HT-29 (cell line): Measurements from ENCODE around the gene SUFU. TPM values are rescaled to one million over a fixed set of nuclear protein-coding genes. Genes with fewer than 3 reads are reported as not detected.

Experiments
- DNase-seq: peaks from one replicate; pipeline ENCODE4 v3.0.0-alpha.2; 2015; ENCODE audit warnings: low spot score
- total RNA-seq: library from RNA; depleted of rRNA; stranded (reverse); fragments of >200 nt; shearing (Covaris generic); gene quantifications from 2 replicates; pipeline ENCODE4 v1.2.3, GENCODE V29; 2014

SUFU gene
- total RNA-seq, 1 experiment from 2014 or later: 2.0 TPM

DNA sequence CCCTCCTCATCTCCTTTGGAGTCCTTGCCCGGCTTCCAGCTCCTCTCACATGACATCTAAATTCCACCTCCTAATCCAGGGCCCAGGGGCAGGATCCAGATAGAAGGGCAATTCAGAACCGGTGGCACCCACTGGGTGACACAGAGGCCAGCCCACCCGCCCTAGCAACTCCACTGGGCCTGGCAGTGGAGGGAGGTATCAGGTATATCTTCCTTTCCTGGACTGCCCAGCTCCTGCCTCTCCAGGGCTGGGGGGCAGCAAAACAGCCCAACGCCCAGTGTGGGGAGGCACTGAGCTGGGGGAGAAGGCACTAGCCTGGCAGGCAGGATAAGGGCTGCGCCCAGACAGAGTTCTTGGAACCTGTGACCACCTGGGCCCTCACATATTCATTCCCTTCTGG, 130.1 kb downstream of the SUFU start:
- DNase-seq: no peak

DNA sequence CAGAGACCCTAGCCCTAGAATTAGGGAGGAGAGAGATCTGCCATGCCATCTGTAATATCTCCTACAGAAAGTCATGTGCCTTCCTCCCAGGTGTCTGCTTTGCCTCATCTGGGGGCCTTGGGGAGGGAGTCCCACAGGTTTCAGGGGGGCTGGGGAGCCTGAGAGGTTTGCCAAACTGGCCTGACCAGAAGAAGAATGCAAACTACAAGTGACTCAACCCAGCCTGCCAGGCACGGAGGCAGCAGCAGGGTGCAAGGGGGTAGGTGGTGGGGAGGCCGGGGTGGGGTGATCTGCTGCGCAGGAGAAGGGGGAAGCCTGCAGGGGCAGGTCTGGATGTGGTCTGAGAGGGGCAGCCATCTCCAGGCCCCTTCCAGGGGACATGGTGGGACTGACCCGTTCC, 130.9 kb downstream of the SUFU start:
- no peak for DNase-seq

DNA sequence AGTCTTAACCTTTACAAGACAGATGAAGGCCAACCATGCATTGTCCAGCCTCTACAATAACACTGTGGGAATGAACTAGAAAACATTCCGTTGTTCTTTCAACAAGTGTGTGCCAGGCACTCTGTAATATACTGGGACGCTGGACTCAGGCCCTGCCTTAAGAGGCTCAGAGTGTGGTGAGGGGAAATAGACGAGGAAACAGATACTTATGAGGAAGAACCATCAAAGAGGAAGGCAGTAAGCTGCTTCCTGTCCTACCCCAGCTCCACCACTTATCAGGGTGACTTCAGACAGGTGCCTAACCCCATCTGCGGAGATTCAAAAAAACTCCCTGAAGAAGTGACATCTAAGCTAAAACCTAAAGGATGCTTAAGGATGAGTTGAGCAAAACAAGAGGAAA, 131.6 kb downstream of the SUFU start:
- DNase-seq: no peak

DNA sequence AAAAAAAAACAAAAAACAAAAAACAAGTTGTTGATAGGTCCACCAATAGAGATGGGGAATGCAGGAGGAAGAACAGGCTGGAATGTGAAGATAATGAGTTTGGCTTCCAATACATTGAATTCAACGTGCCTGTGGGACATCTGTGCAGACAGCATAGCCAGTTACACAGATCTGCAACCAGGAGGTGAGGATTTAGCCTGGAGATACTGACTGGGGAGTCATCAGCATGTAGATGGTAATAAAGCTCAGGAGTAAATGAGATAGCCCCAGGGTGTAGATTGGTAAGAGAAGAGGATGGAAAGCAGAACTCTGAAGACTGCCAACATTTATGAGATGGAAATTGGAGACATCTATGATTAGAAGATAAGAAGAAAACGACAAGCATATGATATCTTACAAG, 135.8 kb downstream of the SUFU start:
- no peak for DNase-seq

DNA sequence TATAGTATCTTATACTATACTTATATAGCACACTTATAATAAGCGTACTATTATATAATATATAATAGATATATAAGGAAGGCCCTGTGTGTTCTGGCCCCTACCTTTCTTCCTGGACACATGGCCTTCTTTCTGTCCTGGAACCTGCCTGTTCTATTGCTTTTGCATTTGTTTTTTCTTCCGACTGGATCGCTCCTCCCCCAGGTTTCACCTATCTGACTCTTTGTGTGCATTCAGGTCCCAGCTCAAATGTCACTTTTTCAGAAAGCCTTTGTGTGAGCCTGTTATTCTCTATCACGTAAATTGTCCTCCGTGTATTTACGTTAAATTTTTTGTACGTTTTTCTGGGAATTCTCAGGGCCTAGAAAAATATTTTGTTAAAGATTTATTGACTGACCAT, 137.6 kb downstream of the SUFU start:
- DNase-seq: no peak

DNA sequence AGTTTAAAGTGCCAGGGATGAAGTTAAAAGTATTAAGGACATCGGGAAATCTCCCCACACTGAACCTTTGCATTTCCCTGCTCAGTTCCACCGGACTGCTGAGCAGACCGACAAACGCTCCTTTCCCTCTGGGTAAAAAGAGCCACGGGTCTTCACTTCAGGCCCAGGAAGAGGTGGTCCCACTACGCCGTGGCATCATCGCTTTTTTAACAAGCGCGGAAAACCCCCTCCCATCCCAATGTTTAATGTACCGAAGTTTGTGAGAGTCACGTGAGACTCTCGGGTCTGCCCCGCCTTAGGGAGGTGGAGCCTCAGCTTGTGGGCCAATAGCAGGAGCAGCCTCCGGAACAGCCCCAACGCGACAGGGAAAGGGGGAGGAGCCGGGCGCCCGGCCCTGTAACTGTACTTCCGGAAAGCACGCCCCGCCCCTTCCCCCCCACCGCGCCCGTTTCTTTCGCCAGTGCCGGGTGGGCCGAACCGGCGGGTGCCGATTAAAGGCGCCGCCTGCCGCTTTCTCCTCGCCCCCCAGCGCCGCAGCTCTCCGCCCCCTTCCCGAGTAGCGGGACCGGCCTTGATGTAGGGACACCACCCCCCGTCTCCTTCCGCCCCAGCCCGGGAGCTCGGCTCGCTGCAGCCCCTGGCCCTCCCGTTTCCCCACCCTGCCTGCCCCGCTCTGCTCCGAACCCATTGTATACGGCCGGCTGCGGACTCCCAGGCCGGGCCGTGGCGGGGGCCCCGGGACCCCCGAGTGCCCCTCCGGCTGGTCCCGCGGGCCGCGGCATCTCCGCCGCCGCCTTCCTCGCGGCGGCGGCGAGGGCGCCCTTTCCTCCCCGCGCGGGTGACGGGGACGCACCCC, 138.3 kb downstream of the SUFU start:
- peak; percentile 95 for DNase-seq

DNA sequence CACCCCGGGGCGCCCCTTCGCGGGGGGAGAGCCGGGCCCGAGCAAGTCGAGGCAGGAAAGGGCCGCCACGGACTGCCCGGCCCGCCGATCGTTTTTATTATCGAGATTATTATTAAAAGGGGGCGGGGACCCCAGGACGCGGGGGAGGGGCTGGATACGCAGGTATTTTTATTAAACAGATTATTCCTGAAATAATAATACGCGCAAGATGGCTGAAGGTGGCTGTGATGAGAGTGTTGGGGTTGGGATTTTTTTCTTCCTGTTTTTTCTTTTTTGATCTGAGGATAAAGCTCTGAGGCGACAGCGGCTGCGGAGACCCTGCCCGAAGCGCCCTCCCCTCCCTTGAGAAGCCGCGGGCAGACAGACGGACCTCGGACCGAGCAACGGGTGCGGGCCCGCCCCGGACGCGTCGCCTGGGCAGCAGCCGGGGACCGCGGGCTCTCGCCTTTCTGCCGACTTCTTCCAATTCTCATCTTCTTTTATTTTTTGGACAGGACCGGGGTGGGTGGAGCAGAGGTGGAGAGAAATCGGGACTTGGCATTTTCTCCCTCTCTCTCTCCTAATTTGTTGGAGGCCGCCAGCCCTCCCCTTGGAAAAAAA, 139.1 kb downstream of the SUFU start:
- DNase-seq: peak; percentile 57

DNA sequence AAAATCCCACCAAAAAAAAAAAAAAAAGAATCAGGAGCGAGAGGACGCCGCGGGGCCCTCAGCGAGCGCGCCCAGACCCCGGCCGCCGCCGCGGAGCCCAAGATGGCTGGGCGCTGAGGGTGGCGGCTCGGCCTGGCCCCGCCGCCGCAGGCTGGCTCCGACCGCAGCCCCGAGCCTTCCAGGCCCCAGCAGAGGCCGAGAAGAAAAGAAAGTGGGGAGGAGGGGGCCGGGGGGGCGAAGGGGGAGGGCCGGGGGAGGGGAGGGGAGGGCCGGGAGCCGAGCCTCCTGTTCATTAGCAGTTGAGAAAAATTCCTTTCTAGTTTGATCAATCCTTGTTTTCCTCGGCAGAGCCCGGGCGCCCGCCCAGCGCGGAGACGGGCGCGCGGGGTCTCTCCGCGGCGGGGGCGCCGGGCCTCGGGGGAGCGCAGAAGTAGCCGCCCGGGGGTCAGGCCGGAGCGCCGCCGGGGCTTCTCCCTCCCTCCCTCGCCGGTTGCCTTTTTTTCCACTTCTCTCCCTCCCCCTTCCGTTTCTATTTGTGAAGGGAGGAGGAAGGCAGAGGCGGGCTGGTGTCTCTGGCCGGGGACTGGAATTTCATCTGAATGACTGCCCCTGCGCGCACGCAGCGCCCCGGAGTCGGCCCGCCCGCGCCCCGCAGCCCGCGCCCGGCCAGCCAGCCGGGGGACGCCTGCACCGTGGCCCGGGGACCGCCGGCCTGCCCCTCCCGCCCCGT, 139.7 kb downstream of the SUFU start:
- DNase-seq: peak; percentile 60

DNA sequence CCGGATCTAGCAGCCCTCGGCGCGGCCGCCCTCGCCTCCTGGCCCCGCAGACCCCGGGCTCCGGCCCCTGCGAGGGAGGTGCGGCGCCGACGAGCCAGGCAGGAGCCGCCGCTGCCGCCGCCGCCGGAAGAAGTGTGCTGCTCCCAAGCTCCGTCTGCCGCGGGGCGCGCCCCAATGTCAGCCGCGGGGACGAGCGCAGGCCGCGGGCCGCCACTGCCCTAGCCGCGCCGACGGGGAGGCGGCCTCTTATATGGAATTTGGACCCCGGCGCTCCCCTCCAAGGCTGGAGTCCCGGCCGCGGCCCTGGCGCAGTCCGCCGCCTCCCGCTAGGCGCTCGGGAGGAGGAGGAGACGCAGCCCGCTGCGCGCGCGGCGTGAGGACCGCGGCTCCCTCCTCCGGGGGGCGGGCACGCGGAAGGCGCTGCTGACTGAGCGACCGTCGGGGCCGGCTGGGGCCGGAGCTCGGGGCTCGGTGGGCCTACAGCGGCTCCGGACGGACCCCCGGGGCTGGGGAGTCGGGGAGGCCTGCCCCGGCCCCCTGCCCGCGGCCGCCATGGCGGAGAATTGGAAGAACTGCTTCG, 140.4 kb downstream of the SUFU start, which contains the start of gene TRIM8:
Gene TRIM8, plus strand, starts transcription at position 414 of the 580 bp plus-strand sequence. Its CDS starts 139 bp downstream, at position 553.
- peak; percentile 54 for DNase-seq

DNA sequence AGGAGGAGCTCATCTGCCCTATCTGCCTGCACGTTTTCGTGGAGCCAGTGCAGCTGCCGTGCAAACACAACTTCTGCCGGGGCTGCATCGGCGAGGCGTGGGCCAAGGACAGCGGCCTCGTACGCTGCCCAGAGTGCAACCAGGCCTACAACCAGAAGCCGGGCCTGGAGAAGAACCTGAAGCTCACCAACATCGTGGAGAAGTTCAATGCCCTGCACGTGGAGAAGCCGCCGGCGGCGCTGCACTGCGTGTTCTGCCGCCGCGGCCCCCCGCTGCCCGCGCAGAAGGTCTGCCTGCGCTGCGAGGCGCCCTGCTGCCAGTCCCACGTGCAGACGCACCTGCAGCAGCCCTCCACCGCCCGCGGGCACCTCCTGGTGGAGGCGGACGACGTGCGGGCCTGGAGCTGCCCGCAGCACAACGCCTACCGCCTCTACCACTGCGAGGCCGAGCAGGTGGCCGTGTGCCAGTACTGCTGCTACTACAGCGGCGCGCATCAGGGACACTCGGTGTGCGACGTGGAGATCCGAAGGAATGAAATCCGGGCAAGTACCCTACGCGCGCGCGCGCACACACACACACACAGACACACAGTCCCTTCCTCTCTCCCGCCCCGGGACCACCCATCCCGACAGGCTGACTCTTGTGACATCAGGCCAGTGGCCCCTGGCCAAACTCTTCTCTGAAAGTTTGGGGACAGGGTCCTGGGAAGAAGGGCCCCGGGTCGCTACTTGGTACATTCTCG, 141.0 kb downstream of the SUFU start:
- DNase-seq: peak; percentile 86

DNA sequence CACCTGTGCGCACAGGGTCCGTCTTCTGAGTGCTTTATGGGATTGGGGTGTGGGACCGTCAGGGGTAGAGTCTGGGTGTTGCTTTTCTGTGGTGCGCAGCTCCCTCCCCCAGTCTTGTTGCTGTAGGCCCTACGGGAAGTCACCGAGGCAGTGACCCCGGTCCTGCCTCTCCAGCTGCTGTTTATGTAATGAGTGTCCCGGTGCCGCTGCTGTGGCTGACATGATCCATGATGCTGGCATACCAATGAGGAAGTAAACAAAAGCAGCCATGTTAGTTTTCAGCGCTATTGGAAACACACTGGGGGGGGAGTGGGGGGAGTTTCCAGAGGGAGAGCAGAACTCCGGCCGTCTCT, 141.6 kb downstream of the SUFU start:
- DNase-seq: peak; percentile 74

DNA sequence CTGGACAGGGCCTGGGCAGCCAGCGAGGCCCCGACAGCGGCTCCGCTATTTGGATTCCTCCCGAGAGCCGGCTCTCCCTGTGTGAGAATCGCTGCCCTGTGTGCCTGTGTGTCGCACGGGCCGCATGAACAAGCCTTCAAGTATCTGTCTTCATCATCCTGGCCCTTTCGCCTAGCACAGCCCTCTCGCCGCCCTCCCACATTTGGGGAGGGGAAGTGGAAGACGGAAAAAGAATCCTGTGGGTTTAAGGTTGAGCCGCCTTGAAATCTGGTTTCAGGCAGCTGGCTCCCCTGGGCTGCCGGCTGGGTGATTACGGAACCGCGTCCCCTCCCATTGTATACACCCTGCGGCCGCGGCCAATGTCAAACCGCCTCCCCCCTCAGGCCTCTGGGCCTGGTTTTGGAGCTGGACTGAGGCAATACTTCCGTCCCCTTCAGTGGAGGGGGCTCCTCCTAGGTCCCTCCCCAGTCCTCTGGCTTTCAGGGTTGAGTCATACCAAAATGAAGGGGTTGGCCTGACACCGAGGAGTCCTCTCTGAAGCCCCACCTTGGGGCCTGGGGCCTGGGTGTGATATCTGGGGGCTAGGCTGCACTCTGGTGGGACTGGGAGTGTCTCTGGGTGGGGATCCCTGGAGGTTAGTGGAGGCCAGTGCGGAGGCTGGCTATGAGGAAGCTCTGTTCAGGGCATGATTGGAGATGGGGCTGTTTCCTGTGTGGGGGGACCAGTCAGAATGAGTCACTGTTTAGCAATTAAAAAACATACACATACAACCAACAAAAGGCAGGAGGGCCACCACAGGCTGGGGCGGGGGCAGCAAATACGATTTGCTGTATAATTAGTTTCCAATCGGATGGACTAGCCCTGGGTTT, 142.2 kb downstream of the SUFU start:
- peak; percentile 80 for DNase-seq

DNA sequence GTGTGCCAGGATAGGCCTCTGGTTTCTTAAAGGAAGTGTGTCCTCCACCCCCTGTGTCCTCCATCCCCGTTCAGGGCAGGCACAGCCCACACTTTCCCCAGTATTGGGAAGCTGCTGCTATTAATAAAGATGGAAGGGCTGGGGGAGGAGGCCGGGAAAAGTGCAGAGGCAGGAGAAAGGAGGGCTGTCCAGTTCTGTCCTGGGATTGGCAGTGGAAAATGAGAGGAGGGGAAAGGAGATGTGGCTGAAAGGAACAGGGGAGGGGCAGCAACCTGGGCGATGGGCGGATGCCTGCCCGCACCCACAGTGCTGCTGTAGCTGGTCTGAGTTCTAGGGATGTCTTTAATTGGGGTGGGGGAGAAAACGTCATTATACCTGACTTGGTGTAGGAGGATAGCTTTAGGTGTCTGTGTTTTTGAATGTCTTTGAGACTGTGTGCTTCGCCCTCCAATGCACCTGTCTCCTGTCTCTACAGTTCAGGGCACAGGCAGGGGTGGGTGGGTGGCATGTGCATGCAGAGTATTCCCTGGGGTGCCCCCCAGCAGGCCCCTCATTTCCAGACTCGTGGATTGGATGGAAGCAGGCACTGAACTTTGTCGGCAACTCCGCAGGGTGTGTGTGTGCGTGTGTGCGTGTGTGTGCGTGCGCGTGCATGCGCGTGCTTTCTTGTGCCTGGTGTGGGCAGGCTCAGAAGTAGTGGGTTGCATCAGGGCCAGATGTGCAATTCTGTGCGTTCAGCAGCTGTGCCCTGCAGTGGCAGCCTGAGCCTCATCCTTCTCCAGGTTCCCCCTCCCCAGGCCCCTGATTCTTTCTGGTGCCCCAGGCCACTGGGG, 143.1 kb downstream of the SUFU start:
- DNase-seq: no peak

DNA sequence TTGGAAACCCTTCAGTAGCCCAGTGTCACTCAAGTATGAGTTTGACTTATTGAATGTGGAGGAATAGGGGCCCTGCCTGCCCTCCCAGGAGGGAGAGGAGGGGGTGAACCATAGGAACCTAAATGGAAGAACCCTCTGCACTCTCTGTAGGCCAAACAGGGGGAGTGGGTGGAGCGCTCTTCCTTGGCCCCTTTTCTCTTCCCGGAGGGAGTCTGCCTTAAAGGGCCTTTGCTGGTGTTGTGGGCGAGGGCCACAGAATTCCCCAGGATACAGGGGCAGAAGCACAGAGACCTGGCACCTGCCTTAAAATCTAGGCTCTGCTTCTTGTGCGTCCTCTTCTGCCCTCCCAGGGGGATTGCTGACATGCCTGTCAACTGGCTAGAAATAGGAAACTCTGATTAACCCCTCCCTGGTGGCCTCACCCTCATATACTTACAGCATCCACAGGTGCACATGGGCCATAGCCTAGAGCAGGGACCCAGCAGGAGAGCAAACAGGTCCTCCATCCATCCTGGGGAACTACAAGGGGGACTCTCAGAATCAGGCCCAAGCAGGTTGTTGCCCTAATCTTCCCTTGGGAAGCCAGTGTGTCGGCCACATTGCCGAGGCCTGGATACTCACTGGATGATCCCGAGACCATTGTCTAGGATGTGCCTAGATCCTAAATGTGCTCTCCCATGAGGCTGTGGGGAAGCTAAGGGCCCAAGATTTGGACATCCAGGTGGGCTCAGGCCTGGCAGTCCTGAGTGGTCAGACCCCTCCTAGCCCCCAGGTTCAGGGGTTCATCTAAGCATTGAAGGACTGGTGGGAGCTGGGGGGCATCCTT, 143.9 kb downstream of the SUFU start:
- DNase-seq: no peak

DNA sequence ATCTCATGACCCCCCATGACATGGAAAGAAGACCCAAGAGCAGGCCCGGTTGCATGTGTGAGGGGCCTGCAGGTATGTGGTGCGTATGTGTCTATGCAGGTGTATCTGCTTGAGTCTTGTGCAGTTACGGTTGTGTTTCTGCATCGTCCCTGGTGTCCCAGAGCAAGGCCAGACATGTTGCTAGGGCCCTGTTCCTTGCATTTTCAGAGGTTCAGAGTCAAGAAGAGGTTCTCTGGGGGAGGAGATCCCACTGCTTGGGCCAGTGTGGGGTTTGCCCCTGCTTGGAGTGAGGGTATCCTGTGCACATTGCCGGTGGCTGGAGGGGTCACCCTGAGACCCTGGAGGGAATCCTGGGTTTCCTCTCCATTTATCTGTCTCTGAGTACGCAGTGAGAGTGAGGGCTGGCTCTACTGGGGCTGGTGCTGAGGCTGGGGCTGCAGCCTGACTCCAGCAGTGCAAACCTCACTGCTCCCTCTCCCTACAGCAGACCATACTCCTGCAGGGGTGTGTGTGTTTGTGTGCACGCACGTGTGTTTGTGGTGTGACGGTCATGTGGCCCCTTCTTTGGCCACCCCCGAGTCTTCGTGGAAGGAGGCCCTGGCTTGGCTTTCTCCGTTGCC, 144.6 kb downstream of the SUFU start:
- DNase-seq: no peak

DNA sequence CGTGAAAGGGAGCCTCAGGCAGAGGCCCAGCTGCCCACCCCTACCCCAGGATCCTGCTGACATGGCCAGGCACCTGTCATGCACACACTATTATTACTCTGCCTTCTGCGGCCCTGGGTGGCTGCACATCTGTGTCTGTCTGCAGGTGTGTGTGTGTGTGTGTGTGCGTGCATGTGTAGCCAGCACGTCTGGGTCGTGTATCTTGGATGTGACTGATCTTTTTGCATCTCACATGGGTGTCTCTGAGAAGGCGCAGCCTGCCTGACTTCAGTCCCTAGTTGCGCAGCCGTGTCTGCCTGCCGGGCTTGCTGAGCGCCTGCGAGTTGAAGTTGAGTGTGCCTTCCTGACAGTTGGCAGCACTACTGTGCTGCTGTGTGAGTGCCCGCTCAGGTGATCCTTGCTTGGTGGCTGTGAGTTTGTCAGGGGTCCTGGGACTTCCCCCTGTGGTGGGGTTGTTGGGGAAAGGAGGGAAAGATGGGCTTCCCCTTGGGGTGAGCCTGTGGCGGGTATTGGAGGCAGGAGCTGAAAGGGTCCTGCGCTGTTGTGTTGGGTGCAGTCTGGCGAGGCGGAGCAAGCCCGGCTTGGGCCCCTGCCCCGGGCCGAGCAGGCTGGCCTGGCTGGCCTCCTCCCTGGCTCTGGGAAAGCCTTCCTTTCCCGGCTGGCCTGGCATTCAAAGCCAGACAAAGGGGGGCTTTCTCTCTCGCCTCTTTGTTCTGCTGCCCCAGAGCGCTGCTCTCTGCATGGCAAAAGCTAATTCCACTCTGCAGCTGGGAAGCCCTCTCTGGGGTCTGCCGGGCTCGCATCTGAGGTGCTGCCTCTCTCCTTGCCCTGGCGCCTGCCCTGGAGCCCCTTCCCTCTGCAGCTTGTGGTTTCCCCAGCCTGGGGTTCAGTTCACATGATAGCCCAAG, 145.4 kb downstream of the SUFU start:
- no peak for DNase-seq
